ENCODE results near the gene IER5L. TPM values are rescaled to one million over a fixed set of nuclear protein-coding genes. Genes with fewer than 3 reads are reported as not detected.

The IER5L gene
- total RNA-seq, 4 donors from 2014 or later = 4.3 to 8.2 (median 6.2) TPM

DNA sequence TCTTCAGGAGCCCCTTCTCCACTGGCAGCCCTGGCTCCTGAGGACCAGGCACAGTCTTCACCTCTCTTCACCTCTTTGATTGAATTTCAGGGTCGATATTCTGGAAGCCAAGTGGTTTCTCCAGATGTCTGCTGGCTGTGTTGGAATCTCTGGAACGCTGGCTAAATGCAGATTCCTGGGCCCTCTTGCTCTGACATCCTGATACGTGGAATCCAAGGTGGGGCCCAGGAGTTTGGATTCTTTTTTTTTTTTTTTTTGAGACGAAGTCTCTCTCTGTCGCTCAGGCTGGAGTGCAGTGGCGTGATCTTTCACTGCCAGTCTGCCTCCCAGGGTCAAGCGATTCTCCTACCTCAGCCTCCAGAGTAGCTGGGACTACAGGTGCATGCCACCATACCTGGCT is 26.8 kb upstream of the IER5L start:
- WGBS = 89% methylated on average over 7 of the region's 7 CpGs
- TF ChIP-seq, protein P1, sequence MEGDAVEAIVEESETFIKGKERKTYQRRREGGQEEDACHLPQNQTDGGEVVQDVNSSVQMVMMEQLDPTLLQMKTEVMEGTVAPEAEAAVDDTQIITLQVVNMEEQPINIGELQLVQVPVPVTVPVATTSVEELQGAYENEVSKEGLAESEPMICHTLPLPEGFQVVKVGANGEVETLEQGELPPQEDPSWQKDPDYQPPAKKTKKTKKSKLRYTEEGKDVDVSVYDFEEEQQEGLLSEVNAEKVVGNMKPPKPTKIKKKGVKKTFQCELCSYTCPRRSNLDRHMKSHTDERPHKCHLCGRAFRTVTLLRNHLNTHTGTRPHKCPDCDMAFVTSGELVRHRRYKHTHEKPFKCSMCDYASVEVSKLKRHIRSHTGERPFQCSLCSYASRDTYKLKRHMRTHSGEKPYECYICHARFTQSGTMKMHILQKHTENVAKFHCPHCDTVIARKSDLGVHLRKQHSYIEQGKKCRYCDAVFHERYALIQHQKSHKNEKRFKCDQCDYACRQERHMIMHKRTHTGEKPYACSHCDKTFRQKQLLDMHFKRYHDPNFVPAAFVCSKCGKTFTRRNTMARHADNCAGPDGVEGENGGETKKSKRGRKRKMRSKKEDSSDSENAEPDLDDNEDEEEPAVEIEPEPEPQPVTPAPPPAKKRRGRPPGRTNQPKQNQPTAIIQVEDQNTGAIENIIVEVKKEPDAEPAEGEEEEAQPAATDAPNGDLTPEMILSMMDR (IDR thresholded peaks at IDR 0.05) = no peak
- TF ChIP-seq POLR2A (IDR thresholded peaks at IDR 0.05) (no peak), POLR2AphosphoS5 (IDR thresholded peaks at IDR 0.05) (no peak), EP300 (IDR thresholded peaks at IDR 0.05) (no peak)
- H3K4me3 ChIP-seq = no peak overlapping the region
- no peak overlapping the region for H3K27ac ChIP-seq
- no peaks in the 10 kb centered on the region for H3K27me3 ChIP-seq
- no peaks in the 10 kb centered on the region for H3K9me3 ChIP-seq
- DNase-seq (ENCODE audit: low spot score in 2 of 2) = no peak
- H3K4me1 ChIP-seq = peaks cover 8% of the 10 kb centered on the region
- H3K36me3 ChIP-seq = no peaks in the 10 kb centered on the region

DNA sequence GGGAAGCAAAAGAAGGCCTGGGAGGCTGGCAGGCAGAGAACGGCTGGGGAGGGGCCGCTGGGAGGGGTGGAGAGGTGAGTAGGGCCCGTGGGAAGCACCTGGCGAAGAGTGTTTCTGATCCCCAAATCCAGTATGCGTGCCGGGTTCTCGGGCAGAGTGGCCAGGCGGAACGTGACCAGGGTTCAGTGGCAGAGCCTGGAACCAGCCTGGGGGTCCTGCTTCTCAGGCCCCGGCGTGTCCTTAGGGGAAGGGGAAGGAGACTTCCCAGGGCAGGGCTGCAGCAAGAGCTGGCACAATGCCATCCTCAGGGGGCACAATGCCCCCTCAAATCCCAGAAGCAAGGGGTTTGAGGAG is 25.5 kb upstream of the IER5L start:
- no peak overlapping the region for H3K27ac ChIP-seq
- TF ChIP-seq POLR2A (IDR thresholded peaks at IDR 0.05) = no peak
- TF ChIP-seq, protein P1 (IDR thresholded peaks at IDR 0.05) = no peak
- TF ChIP-seq EP300 (IDR thresholded peaks at IDR 0.05) = no peak
- no peak for TF ChIP-seq POLR2AphosphoS5 (IDR thresholded peaks at IDR 0.05)
- H3K36me3 ChIP-seq = no peaks in the 10 kb centered on the region
- H3K4me1 ChIP-seq = peaks cover 16% of the 10 kb centered on the region
- DNase-seq (ENCODE audit: low spot score in 2 of 2) = no peak
- 30% methylated on average over 9 of the region's 11 CpGs for WGBS
- H3K4me3 ChIP-seq = peak overlapping the region; percentile 74
- no peaks in the 10 kb centered on the region for H3K9me3 ChIP-seq
- H3K27me3 ChIP-seq = no peaks in the 10 kb centered on the region

DNA sequence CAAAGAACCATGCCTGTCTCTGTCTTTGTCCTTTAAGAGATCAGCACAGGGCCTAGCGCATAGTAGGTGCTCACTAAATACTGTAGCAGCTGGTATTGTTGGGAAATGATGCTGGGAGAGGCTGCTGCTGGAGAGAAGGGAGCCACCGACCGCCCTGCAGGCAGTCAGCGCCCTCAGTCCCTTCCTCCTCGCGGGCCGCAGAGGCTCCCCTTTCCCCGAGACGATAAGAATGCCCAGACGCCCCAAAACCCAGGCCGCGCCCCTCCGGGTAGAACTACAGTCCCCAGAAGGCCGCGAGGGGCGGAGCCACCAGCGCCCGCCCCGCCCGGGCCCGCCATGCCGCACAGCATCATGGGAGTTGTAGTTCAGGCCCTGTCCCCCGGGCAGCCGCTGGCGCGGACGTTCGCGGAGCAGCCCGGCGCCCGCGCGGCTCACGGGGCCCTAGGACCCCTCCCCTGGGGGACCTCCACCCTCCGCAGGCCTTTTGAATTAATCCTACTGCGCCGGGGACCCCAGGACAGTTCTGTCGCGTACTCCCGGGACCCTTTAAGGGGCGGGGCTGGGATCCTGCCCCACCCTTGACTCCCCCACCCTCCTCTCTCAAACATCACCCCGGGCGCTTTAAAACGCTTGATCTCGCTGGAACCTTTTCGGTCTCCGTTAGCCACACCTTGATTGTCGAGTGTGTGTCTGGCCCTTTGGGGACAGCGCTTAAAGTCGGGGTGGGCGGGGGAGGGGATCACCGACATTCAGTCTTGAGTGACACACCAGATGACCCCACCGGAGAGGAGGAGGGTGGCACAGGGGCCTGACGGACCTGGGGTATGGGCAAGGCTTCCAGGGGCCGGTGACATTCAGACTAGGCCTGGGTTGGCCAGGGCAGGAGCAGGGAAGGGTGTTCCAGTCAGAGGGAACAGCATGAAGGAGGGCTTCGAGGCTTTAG is 24.8 kb upstream of the IER5L start:
- TF ChIP-seq EP300 (IDR thresholded peaks at IDR 0.05) (no peak), POLR2AphosphoS5 (IDR thresholded peaks at IDR 0.05) (no peak), POLR2A (IDR thresholded peaks at IDR 0.05) (no peak)
- TF ChIP-seq, protein P1 (IDR thresholded peaks at IDR 0.05) = no peak
- Histone ChIP-seq H3K4me1 (peaks cover 22% of the 10 kb centered on the region), H3K27me3 (no peaks in the 10 kb centered on the region), H3K4me3 (peak overlapping the region; percentile 74), H3K9me3 (no peaks in the 10 kb centered on the region), H3K36me3 (no peaks in the 10 kb centered on the region), H3K27ac (peak overlapping the region; percentile 91)
- DNase-seq (ENCODE audit: low spot score in 2 of 2) = peak; percentile 90 to 92
- 20% methylated on average over 13 of the region's 57 CpGs for WGBS

DNA sequence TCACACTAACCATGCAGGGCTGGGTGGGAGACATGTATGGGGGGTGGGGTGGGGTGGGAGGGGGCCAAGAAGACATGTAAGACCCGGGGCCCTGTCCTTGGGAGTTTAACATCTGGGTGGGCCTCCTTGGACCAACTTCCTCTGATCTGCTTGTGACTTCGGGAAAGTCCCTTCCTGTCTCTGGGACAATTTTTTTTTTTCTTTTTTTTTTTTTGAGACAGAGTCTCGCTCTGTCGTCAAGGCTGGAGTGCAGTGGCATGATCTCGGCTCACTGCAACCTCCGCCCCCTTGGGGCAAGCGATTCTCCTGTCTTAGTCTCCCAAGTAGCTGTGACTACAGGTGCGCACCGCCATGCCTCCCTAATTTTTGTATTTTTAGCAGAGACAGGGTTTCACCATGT is 23.8 kb upstream of the IER5L start:
- Histone ChIP-seq H3K27ac (no peak overlapping the region), H3K36me3 (no peaks in the 10 kb centered on the region), H3K4me3 (no peak overlapping the region), H3K27me3 (no peaks in the 10 kb centered on the region), H3K9me3 (no peaks in the 10 kb centered on the region), H3K4me1 (peaks cover 25% of the 10 kb centered on the region)
- TF ChIP-seq POLR2AphosphoS5 (IDR thresholded peaks at IDR 0.05) (no peak), EP300 (IDR thresholded peaks at IDR 0.05) (no peak), POLR2A (IDR thresholded peaks at IDR 0.05) (no peak)
- TF ChIP-seq, protein P1 (IDR thresholded peaks at IDR 0.05) = no peak
- DNase-seq (ENCODE audit: low spot score in 2 of 2) = no peak
- 60% methylated on average over 9 of the region's 9 CpGs for WGBS

DNA sequence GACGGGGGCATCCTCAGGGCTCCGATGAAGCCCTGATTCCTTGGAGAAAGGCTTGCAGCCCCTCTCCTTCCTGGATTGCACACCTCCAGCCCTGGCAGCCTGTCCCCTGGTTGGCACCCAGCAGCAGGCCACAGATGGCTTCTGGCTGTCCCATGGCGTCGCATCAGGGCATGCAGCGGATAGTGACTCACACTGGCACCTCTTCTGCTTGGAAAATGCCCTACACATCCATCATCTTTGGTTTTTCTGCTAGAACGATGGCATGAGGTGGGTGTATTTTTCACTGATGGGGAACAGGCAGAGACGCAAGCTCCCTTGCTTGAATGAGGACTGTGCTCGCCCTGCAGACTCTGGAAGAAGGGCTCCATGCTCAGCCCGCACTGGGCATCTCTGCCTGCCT is 23.2 kb upstream of the IER5L start:
- TF ChIP-seq, protein P1 (IDR thresholded peaks at IDR 0.05) = no peak
- TF ChIP-seq EP300 (IDR thresholded peaks at IDR 0.05) (no peak), POLR2A (IDR thresholded peaks at IDR 0.05) (no peak), POLR2AphosphoS5 (IDR thresholded peaks at IDR 0.05) (no peak)
- no peaks in the 10 kb centered on the region for H3K27me3 ChIP-seq
- no peak for DNase-seq (ENCODE audit: low spot score in 2 of 2)
- H3K4me3 ChIP-seq = no peak overlapping the region
- H3K36me3 ChIP-seq = no peaks in the 10 kb centered on the region
- H3K4me1 ChIP-seq = peaks cover 25% of the 10 kb centered on the region
- H3K9me3 ChIP-seq = no peaks in the 10 kb centered on the region
- no peak overlapping the region for H3K27ac ChIP-seq
- WGBS = 82% methylated on average over 5 of the region's 9 CpGs
